NOMO-1 (cell line): ENCODE measurements around the gene TAS2R50.

ENCODE experiments used
- DNase-seq, 2 experiments: peaks; one replicate each; lab custom pipeline; 2025; ENCODE audit not compliant: unreplicated experiment in 2 of 2; lab: John Stamatoyannopoulos, UW

The TAS2R50 gene

GRCh38 chr12:10957741-10958140, 29.0 kb downstream of the TAS2R50 start:
- no peak for DNase-seq

- DNase-seq = no peak
Measured at GRCh38 chr12:10956085-10956484, 30.6 kb downstream of the TAS2R50 start.

GRCh38 chr12:10952645-10953044, 34.1 kb downstream of the TAS2R50 start:
- DNase-seq = no peak

GRCh38 chr12:10943167-10943566, 43.5 kb downstream of the TAS2R50 start:
- DNase-seq = no peak

GRCh38 chr12:10941916-10942607, 44.6 kb downstream of the TAS2R50 start:
- DNase-seq = no peak

- DNase-seq = no peak
Measured at GRCh38 chr12:10941369-10941768, 45.3 kb downstream of the TAS2R50 start.

GRCh38 chr12:10940389-10940788, 46.3 kb downstream of the TAS2R50 start:
- DNase-seq = no peak

- DNase-seq = no peak
Measured at GRCh38 chr12:10939163-10939562, 47.5 kb downstream of the TAS2R50 start, which contains the start of gene TAS2R14. TAS2R14 (minus strand) TSS chr12:10939263; CDS start chr12:10939207, 56 bp downstream.

- no peak for DNase-seq
Measured at GRCh38 chr12:10936506-10936905, 50.2 kb downstream of the TAS2R50 start.
